HuH-7.5 (cell line): Measurements from ENCODE around the gene FAM110A.
"Not testable (repeated sequence)": the region's sequence is repeated elsewhere in the genome, so short reads cannot be mapped to it uniquely, and the experiment has no call there.

Experiments used
- DNase-seq: peaks from one replicate; pipeline ENCODE4 v3.0.0; 2011; ENCODE audit warnings: low spot score

FAM110A gene

GRCh38 chr20:833450-834150 is at the start of gene FAM110A:
TSS of gene FAM110A (plus strand) at chr20:833715. CDS start at chr20:844805, 11,090 bp downstream.
- peak; percentile 94 for DNase-seq

GRCh38 chr20:787825-788224 is 45.7 kb upstream of the FAM110A start:
- DNase-seq, result no peak

DNA sequence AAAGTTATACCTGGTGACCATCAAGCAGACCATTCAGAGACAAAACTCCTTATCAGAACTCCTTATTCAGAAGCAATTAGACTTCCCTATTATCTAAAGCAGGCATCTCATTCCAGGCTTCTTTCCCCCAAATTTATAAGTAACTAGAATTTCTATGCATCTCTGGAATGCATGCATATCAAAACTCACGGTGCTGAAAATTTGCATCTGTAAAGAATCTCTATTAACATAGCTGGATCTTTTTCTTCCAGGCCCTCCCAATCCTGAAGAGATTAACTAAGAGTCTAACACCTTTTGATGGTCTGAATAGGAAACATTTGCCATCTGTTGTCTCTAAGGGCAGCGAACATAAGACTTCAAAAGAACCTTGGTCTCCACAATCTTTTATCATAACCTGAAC is 42.5 kb upstream of the FAM110A start:
- no peak for DNase-seq

DNA sequence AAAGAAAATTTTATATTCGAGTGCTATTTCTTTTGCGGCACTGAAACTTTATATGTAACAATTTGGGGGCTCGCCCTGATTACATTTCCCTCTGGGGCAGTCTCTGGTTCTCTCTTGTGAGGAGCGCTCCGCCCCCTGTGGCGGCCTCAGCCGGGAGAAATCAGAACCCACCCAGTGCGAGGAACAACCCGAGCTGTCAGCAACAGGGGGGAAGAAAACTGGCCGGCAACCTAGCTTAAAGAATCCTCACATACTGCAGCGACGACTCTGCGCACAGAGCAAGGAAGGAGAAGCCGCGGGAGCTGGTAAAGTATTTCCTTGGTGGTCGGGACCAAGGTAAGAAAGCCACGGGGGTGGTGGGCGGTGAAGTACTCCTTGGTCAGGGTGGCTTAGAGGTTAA is 41.3 kb upstream of the FAM110A start:
- DNase-seq, result no peak

- DNase-seq, result no peak
Observed at GRCh38 chr20:796921-797320, 36.6 kb upstream of the FAM110A start.

GRCh38 chr20:798746-799145 is 34.8 kb upstream of the FAM110A start:
- not testable (repeated sequence) for DNase-seq

GRCh38 chr20:800026-800425 is 33.5 kb upstream of the FAM110A start:
- DNase-seq, result not testable (repeated sequence)

- no peak for DNase-seq
Observed at GRCh38 chr20:801678-802077, 31.8 kb upstream of the FAM110A start.

- DNase-seq, result no peak
Observed at GRCh38 chr20:805713-806112, 27.8 kb upstream of the FAM110A start.

- not testable (repeated sequence) for DNase-seq
Observed at GRCh38 chr20:811776-812434, 21.6 kb upstream of the FAM110A start.

GRCh38 chr20:812435-812814 is 21.1 kb upstream of the FAM110A start:
- not testable (repeated sequence) for DNase-seq

DNA sequence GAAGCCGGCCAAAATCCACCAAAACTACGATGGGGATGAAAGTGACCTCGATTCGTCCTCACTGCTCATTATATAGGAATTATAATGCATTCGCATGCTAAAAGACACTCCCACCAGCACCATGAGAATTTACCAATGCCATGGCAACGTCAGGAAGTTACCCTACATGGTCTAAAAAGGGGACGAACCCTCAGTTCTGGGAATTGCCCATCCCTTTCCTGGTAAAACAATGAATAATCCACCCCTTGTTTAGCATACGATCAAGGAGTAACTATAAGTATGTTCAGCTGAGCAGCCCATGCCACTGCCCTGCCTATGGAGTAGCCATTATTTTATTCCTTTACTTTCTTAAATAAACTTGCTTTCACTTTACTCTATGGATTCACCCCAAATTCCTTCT is 20.1 kb upstream of the FAM110A start:
- no peak for DNase-seq

DNA sequence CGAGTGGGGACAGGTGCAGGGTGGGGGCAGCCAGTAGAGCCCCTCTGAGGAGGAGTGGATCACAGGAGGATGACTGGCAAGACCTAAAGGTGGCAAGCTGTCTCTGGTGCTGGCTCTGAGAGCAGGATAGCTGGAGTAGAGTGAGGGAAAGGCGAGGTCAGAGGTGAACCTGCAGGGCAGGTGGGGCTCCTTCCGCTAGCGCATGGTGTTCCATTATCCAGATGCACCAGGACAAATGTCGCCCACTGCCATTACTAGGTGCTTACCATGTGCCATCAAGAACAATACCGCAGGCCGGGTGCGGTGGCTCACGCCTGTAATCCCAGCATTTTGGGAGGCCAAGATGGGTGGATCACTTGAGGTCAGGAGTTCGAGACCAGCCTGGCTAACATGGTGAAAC is 18.3 kb upstream of the FAM110A start:
- DNase-seq, result no peak

DNA sequence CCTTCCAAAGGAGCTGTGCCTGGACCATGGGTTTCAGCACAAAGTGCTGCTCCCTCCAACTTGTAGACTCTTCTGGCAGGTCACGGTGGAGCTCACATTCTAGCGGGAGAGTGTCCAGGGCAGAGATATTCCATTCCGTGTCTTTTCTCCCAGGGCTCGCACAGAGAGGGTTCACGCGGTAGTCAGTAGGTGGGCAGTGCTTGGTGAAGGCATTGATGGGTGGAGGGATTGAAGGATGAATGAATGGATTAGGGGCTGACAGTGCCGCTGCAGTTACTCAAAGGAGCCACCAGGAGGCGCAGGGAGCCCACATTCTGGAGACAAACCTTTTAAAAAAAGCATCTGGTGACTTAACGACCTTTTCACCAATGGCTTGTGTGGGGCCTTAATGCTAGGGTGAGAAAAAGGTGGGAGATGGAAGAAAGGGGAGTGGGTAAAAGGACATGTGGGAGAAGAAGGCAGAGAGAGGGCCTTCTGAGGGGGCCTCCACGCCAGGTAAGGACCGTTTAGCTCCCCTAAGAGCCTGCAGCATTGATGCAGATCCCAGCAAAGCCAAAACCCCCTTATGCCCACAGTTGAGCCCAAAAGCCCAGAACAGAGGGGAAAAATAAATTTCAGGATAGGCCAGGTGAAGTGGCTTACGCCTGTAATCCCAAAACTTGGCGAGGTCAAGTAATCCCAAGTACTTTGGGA is 17.5 kb upstream of the FAM110A start:
- peak; percentile 67 for DNase-seq

- DNase-seq, result no peak
Observed at GRCh38 chr20:818001-818664, 15.4 kb upstream of the FAM110A start.

DNA sequence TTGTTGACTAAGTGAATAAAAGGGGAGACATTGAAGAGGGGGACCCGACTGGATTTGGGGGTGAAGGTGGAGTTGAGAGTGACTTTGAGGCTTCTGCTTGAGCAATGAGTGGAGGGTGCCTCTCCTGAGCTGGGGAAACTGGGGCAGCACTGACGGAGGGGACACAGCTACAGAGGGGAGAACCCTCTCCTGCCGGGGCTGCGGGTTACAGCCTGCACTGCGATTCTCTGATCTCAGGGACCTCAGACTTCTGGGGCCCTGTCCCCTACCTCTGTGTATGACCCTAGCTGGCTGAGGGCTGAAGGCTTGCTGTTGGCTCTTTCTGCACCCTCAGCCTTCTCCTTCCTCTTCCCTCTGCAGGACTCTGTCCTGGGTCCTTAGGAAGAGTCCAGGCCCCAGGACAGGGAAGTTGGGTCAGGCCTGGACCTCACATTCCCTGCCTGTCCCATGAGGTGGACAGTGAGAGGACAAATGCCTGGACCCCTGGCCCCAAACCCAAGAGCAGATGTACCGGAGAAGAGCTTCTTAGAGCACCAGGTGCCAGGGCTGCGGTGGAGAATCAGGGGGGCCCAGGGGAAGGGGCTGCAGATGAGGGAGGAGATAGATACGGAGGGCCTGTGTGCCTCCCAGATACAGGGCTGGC is 13.7 kb upstream of the FAM110A start:
- no peak for DNase-seq

DNA sequence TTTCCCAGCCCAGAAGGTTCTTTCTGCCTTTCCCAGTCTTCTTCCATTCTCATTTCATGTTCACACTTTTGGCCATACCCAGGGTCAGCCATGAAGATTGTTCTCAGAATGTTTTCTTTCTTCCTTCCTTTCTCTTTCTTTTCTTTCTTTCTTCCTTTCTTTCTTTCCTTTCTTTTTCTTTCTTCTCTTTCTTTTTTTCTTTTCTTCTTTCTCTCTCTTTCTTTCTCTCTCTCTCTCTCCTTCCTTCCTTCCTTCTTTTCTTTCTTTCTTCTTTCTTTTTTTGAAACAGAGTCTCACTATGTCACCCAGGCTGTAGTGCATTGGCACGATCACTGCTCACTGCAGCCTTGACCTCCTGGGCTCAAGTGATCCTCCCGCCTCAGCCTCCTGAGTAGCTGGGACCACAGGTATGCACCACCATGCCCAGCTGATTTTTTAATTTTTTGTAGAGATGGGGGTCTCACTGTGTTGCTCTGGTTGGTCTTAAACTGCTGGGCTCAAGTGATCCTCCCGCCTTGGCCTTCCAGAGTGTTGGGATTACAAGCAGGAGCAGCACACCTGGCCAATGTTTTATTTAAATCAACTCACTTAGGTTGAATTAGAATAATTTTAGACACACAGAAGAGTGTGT is 13.1 kb upstream of the FAM110A start:
- DNase-seq, result no peak

DNA sequence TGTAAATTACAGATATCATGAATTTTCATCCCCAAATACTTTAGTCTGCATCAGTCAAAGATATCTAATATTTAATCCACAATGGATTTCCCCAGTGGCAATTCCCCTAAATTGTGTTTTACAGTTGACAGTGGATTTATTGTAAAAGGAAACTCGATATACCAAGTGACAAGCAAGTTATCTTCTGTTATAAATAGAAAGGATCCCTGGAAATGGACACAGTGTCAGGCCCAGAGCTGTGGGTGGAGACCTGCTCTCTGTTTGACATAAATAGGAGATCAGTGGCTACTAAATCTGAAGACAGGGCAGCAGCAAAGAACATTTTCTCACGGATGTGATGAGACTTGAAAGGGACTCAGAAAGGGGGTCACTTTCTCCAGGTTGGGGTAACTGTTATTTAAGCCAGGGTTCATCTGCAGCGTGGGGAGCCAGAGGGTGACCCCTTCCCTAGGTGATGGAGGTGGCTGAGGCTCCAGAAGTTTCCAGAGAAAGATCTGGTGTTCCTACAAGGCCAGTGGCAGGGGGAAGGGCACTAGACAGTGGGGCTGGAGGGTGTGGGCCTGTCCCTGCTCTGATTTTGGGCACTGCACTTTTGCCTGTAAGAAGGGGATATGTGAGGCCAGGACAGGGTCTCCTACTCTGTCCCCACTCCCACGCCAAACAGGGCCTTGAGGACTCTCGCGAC is 12.3 kb upstream of the FAM110A start:
- no peak for DNase-seq

DNA sequence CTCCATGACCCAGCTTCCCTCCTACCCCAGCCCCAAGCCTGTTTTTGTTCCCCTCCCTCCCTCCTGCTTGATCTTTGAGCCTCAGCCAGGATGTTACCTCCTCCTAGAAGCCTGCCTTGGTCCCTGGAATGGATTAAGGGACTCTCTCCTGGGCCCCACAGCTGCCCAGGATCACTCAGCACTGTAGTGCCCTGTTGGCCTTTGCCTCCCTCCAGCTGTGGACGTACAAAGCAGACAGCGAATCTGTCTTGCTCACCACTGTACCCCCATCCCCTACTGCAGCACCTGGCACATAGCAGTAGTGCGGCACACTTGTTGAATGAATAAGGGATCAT is 11.8 kb upstream of the FAM110A start:
- DNase-seq, result no peak

- no peak for DNase-seq
Observed at GRCh38 chr20:822651-823573, 10.6 kb upstream of the FAM110A start.
